GM19239 (cell line): ENCODE data around the gene PREX1.

ENCODE experiments used
- DNase-seq: peaks from one replicate; pipeline ENCODE4 v3.0.0; 2011; ENCODE audit warnings: low spot score; ENCODE audit not compliant: insufficient read length
- FAIRE-seq: peaks from 2 replicates; lab custom pipeline; 2011; peaks lifted over from hg19 to GRCh38; lab: Jason Lieb, UNC

The PREX1 gene

DNA sequence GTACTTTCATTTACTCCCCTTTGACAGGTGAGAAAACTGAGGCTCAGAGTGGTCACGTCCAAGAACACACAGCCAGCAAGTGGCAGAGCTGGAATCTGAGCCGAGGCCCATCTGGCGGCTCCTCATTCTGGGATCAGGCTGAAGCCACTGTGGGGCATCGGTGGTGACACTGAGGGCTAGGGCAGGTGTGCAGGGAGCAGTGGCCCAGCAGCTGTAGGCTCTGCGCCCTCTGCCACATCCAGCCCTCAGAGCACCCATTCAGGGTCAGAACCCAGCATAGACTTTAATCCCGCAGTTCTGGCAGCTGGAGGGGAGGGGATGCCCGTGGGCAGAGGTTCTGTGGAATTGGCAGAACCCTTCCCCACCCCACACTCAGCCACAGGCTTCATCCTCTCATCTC is 210.3 kb downstream of the PREX1 start:
- FAIRE-seq (no peak), DNase-seq (no peak)

DNA sequence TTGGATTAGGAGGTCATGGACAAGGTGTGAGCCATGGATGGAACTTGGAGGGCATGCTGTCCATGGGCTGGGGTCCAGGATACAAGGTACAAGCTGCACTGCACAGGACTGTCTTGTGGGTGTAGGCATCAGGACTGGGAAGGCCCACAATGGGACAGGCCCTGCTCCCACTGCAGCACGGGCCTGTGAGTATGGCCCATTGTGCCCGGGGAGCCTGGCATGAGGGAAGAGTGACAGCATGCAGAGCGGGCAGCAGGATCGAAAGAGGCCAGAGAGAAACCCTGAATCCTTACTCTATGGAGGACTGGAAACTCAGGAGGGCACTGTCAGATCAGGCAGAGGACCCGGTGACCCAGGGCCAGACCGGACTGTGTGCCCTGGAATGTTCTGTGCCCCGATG is 211.3 kb downstream of the PREX1 start:
- FAIRE-seq (no peak), DNase-seq (no peak)

DNA sequence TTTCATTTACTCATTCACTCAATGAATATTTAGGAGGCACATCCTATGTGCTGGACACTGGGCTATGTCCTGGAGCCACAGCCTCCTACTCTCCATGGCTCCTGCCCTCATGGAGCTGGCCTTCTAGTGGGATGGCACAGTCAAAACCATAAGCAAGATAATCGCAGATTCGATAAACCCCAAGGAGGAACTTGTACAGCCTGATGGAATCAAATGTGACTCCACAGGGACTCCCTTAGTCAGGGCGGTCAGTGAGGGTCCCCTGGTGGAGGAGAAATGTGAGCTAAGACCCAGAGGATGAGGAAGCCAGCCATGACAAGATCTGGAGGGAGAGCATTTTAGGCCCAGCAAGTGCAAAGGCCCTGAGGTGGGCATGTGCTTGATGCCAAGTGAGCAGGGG is 211.9 kb downstream of the PREX1 start:
- FAIRE-seq, result no peak
- no peak for DNase-seq

DNA sequence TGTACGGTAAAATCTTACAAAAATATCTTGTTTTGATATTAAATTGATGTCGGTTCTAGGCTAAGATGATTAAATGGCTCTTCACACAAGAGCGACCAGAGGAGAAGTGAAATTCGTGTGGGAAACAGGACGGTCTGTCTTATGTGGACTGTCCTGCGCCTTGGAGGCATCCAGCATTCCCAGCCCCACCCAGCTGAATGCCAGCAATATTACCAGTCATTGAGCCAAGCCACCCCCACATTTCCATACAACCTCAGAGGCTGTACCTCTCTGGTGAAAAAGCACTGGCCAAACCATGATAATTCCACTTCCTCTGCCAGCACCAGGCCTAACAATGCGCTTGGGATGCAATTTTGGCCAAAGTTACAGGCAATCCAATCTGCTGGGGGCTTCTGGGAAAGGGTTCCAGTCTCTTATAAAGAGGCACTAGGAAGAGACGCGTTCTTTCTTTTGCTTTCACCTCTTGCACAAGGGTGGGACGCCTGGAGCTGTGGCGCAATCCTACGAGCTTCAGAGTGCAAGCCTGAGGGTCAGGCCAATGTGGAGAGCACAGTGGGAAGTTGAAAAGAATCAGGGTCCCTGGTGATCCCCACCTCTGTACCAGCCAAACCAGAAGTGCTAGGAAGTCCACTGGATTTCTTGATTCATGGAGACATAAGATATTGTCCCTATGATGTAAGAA is 213.1 kb downstream of the PREX1 start:
- FAIRE-seq, result no peak

DNA sequence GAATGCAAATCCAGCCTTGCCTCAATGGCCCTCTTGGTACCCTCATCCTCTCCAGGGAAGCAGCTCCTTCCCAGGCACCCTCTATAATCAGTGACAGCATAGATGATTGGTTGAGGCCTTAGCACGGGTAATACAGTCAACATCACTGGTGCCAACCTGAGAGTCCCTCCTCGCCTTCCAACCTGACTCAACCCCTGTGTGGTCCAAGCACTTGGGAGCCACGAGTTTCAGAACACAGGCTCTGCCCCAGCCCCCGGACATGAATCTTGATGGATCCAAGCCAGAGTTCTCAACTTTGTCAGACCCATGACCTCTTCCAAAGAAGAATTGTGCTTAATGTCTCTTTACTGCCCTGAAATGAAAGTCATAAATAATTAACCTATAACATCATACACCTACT is 213.9 kb downstream of the PREX1 start:
- no peak for DNase-seq
- no peak for FAIRE-seq

More for the DNA sequence above, 213.1 kb downstream of the PREX1 start:
- DNase-seq, result no peak

DNA sequence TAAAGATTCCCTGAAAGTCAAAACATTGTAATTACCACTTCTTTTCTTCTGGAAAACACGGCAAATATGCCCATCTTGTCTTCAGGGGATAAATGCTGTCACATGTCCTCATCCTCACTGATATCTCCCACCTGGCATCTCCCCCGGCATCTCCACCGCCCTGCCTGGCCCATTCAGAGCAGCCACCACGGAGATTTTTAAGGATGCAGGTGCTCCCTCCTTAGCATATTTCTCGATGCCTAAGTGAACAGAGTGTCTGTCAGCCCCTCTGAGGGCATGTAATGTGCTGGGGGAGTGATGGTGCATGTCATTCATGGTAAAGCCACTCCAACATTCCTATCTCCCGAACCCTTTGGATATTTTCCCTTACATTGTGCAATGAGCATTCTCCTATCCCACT is 215.5 kb downstream of the PREX1 start:
- DNase-seq (no peak), FAIRE-seq (no peak)

DNA sequence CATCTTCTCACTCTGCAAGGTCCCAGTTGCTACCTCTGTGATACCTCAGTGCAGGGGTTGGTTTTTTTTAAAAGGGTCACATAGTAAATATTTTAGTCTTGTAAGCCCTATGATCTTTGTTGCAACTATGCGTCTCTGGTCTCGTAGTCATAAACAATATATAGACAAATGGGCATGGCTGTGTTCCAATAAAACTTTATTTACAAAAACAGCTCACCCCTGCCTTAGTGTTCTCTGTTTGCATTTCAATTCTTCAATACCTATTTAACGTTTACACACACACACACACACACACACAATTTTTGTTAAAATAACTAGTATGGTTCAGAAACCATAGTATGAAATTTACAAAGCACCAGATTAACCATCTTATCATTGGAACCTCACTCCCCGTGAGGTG is 216.8 kb downstream of the PREX1 start:
- FAIRE-seq (no peak), DNase-seq (no peak)

DNA sequence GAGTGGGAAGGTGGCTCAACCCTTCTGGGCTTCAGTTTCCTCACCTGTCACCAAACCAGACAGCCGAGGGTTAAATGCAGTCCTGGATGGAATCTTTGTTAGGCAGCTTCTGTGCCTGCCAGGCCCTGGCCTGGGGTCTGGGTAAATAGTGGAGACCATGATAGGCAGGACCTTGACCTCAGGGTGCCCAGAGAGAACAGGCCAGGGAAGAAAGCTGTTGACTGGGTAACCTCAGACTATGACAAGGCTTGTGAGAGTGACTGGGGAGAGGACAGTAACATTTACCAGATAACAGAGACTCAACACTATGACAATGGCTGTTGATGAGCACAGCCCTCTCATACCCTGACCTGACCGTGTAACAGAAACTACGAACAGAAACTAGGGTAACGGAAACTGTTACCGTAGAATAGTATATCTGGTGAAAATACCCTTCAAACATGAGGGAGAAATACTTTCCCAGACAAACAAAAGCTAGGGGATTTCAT is 218.3 kb downstream of the PREX1 start:
- DNase-seq (peak; percentile 56), FAIRE-seq (peak; percentile 98)

DNA sequence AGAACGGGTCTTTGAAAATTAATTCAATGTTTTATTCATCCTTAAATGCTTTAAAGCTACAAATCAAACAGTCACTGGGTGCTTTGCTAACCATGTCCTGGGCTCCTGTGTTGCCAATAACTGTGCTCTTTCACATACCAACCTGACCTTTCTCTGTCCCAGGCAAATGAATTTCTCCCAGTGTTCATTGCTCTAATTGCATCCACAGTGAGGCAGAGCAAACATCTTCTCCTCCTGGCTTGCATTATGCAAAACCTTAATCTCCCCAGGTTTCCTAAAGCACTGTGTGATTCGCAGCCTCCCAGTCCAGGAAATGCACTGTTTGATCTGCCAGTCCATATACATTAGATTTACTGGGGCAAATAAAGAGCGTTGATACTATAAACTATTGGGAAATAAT is 219.0 kb downstream of the PREX1 start:
- FAIRE-seq (no peak), DNase-seq (no peak)

DNA sequence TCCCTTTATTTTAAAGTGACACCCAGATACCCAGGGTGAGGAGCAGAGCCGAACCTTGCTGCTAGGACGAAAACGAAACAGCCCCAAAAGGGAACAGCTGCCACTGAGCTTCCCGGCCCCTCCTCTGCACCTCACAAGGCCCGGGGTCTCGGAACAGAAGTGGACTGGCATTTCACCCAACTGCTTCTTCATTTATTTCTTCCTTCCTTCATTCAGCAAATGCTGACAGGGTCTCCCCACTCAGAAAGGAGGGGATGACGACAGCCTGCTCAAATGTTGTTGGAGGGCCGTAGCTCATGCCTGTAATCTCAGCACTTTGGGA is 220.3 kb downstream of the PREX1 start:
- DNase-seq (no peak), FAIRE-seq (no peak)

DNA sequence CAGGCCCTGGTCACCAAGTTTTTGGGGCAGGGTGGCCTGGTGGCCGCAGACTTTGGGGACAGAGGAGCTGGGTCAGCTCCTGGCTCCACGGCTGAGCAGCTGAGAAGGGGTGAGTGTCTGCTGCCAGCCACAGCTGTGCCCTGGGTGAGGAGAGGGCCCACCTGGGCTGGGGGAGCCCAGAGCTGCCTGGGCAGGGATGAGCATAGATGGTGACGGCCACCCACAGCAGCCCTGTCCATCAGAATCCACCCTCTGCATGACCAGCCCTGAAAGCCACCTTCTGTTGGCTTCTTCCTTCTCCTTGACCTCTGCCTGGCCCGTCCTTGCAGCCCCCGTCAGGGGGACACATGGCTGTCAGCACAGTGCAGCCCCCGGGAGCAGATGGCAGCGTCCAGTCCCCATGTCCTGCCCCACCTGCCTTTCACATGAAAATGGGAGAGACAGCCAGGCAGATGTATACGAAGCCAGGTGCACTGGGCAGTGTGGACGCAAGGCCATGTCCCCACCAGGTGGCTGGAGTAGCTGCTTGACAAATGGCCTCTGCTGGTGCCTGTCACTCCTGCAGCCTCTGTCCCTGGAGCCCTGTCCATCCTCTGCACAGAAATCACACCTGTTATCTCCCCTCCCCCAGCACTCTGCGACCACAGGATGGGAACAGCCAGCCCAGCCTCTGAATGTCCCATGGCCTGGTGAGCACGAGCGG is 220.8 kb downstream of the PREX1 start:
- FAIRE-seq, result no peak
- no peak for DNase-seq

DNA sequence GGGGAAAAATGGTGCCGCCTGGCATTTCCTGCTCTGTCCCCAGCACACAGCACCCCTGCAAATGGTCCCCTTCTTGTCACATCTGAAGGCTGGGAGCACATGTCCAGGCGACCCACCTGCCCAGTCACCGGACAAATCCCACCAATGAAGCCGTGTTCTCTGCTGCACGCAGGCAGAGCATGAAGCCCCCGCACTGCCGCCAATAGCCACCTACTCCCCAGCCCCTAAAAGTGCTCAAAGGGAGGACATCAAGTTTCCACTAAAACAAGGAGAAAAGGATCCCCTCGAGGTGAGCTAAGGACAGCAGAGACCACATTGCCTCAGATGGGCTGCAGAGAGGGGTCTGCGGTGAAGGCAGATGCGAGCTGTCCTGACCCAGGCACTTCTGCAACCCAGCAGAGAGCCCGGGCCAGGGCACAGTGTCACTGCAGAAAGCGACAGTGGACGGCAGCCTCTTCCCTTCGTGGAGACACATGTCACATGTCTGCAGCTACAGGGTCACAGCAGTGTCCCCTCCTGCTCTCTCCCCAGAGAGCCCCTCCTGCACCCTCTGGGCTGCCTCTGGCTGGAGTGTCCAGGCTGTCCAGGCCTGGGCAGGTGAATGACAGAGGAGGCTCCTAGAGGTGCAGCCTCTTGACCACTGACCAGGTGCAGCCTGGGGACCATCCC is 221.5 kb downstream of the PREX1 start:
- DNase-seq, result no peak
- no peak for FAIRE-seq

DNA sequence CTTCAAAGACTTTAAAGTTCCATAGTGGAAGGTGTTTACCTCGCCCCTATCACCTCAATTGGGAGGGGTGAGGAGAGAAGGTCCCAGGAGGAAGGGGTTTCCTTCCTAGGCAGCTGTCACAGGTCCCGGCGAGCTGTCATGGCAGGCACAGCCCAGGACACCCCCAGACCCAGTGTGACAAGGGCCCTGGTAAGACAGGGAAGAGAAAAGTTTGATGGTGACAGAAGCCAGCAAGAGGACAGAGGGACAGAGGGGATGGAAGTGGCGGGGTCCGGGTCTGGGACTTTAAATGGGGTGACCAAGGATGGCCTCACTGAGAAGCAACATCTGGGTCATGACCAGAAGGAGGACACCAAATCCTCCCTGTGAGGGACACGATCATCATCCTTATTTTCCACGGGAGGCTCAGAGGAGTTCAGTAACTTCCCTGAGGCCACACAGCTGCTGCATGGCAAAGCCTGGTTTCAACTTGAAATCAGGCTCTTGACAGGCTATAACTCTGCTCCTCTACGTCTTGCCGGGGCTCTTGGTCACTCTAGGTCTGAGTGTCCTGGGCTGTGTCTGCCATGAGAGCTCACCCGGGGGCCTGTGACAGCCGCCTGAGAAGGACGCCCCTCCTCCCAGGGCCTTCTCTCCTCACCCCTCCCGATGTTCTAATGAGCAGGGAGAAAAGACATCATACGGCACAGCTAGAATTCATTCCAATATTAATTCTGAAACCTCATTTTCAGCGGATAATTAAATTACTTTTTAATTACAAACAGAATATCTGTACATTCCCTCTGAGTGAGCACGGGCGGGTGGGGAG is 222.2 kb downstream of the PREX1 start:
- FAIRE-seq, result no peak
- DNase-seq, result no peak

DNA sequence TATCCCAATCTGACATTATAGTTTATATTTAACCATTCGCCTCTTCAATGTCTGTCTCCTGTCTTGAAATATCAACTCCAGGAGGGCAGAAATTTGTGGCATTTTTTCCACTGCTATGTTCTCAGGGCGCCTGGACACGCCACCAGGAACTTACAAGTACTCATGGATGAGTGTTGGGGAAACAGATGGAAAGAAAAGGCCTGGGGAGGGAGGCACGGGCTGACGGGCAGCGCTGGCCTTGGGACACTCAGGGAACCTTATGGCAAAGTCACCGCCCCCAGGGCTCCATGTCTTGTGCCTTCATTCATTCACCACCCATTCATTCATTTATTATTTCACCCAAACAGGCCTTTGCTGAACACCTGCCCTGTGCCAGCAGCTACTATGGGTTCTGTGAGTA is 222.9 kb downstream of the PREX1 start:
- DNase-seq (no peak), FAIRE-seq (no peak)

DNA sequence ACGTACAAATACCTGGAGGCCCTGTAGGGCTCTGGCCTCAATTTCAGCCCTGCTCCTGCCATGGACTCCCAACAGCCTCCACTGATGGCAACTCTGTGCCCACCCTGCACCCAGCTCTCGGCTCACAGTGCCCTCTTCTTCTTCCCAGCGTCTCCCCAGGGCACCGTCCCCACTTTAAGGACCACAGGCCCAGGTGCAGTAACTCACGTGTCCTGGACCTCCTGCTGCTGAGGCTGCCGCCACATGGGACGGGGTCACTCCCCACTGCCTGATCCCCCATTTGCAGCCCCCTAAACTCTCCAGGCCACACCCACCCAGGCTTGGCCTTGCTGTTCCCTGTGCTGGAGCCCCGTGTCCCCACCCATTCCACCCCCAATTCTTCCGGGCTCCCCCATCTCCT is 223.4 kb downstream of the PREX1 start:
- DNase-seq, result no peak
- FAIRE-seq, result no peak

DNA sequence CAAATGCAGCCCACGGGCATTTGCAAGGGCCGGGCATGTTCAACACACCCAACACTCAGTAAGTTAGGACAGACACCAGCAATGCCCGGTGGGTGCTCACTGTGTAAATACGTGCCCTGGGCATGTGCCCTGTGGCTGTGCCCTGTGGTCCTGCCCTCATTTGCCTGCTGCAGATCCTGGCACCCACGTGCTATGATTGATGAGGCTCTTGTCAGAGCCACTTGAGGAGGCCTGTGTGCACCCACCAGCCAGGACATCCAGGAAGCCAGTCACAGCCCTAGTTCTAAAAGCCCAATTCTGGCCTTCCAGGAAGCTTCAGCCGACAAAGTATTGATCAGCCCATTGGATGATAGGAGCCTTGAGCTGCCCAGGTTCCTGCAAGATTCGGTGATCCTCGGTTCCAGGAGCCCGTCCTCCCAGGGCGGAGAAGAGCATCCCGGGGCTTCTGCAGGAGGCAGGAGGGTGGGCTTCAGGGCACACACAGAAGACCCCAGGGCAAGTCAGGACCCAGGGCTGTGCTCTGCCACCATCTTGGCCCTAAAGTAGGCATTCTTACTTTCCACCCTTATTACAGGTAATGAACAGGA is 223.9 kb downstream of the PREX1 start:
- FAIRE-seq, result no peak

DNA sequence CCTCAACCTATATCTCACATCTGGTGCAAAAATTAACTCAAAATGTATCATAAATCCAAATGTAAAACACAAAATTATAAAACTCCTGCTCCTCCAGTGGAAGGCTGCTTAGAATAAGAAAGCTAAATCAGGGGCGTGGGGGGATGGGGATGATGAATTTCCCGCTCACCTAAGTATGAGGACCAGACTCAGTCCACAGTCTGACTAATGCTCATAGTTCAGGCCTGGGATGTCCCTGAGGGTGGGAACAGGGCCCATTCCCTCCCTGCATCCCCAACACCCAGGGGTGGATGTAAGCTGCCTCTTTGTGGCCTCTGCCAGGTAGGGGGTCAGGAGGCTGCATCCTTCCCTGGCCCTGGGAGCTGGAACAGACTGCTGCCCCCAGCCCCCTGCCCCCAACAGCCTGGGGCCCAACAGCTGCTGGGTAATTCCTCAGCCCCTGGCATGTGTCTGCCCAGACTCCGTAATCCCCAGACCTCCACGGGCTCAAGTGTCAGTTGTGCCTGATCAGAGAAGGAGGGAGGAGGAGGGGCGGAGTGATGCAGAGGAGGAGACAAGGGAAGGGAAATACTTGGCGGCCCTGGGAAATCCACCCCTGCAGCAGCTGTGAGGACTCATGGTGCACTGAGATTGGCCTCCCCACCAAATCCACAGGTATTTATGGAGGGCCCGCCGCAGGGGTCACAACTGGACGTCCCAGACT is 224.5 kb downstream of the PREX1 start:
- DNase-seq (no peak), FAIRE-seq (no peak)

More for the DNA sequence above, 223.9 kb downstream of the PREX1 start:
- no peak for DNase-seq

DNA sequence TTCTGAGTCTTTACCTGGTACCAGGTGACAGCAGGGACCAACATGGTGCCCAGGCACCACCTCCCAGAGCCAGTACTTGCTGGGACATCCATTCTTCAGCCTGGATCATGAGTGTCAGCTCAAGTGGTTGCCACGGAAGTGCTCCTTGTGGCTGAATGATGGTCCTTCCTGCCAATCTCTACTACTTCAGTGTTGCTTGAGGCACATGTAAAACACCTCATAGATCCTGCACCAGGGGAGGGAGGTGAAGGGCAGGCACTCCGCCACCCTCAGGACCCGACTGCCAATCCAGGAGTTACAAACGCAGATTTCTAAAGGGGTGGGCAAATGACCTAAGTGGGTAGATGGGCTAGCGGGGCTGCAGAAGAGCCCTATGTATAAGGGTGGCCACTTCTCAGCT is 226.0 kb downstream of the PREX1 start:
- FAIRE-seq (no peak), DNase-seq (no peak)

DNA sequence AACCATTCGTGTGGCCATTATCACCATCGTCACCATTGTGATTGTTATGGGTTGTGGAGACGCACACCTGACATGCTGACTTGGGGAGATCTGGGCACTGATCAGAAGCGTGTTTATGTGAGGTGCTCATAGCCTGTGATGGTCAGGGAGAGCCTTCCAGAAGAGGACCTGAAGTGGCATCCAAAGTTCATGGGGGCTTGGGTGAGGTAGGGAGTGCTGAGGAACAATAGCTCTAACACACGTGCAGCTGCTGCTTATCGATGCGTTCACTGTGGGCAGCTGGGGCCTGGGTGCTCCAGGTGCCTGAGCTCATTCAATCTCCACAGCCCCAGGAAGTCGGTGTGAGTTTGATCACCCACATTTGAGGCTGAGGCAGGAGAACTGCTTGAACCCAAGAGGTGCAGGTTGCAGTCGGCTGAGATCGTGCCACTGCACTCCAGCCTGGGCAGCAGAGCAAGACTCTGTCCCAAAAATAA is 227.3 kb downstream of the PREX1 start:
- DNase-seq (no peak), FAIRE-seq (no peak)
